HepG2 (cell line): ENCODE results near the gene PCOLCE2. TPM values are rescaled to one million over a fixed set of nuclear protein-coding genes. Genes with fewer than 3 reads are reported as not detected.

Source experiments
- CENPT ChIP-seq: sonication (generic); formaldehyde crosslinking; IDR thresholded peaks from 2 replicates; pipeline ENCODE4 v1.8.0; 2022; ENCODE audit warnings: low read depth, mild to moderate bottlenecking, moderate library complexity, missing genetic modification reagents
- KDM2A ChIP-seq: sonication (generic); formaldehyde crosslinking; IDR thresholded peaks from 2 replicates; pipeline ENCODE4 v1.4.0; 2020; ENCODE audit warnings: low read depth, missing genetic modification reagents, borderline replicate concordance
- MAFF ChIP-seq: IDR thresholded peaks from 2 replicates; pipeline ENCODE4 v1.6.1; 2011; ENCODE audit warnings: low read depth, low read length, improper control_type of control experiment
- MTF2 ChIP-seq: sonication (generic); formaldehyde crosslinking; IDR thresholded peaks from 2 replicates; pipeline ENCODE4 v1.5.0; 2020; ENCODE audit warnings: missing genetic modification reagents, borderline replicate concordance
- NFE2L2 ChIP-seq: fragments of 150-350 bp; IDR thresholded peaks from 2 replicates; pipeline ENCODE4 v1.6.1; 2014; ENCODE audit warnings: low read length
- PHF5A ChIP-seq: IDR thresholded peaks from one replicate; pipeline ENCODE4 v1.6.1; 2018; ENCODE audit warnings: low read depth, missing genetic modification reagents; ENCODE audit not compliant: unreplicated experiment
- TARDBP ChIP-seq: sonication (generic); formaldehyde crosslinking; IDR thresholded peaks from 2 replicates; pipeline ENCODE4 v1.8.0; 2022; ENCODE audit warnings: mild to moderate bottlenecking, missing genetic modification reagents
- ZNF136 ChIP-seq: sonication (generic); formaldehyde crosslinking; IDR thresholded peaks from 2 replicates; pipeline ENCODE4 v1.8.1; 2022; ENCODE audit warnings: low read depth, mild to moderate bottlenecking, moderate library complexity, missing genetic modification reagents
- ZNF451 ChIP-seq: sonication (generic); formaldehyde crosslinking; IDR thresholded peaks from 2 replicates; pipeline ENCODE4 v1.5.0; 2020; ENCODE audit warnings: mild to moderate bottlenecking, missing genetic modification reagents
- ZNF616 ChIP-seq: sonication (generic); formaldehyde crosslinking; IDR thresholded peaks from 2 replicates; pipeline ENCODE4 v1.5.0; 2020; ENCODE audit warnings: low read depth, mild to moderate bottlenecking, missing genetic modification reagents
- polyA plus RNA-seq, 8 experiments: library from polyadenylated mRNA; depleted of rRNA in 3 of 8; stranded (reverse) in 7 of 8; unstranded in 1 of 8; fragments of >200 nt; fragmentation: Illumina TruSeq in 4 of 8; extraction: Trizol in 4 of 8; gene quantifications; 2 replicates each; pipeline versions ENCODE4 v1.2.1 to v1.2.3, GENCODE V29; 2011 to 2016; ENCODE audit warnings: low read depth in 4 of 8, missing spikeins in 1 of 8, mixed read lengths in 1 of 8; ENCODE audit not compliant: insufficient read depth in 1 of 8
- total RNA-seq, 5 experiments: library from RNA; depleted of rRNA; stranded (reverse); fragments of >200 nt; fragmentation: Illumina TruSeq; extraction: Trizol; gene quantifications; 2 replicates each; pipeline ENCODE4 v1.2.3, GENCODE V29; 2016; ENCODE audit warnings: low read depth in 1 of 5
- TF ChIP-seq, protein P1 (sequence below): IDR thresholded peaks from 2 replicates; pipeline ENCODE4 v1.6.1; 2016
- TF ChIP-seq, protein P2 (sequence below): sonication (generic); formaldehyde crosslinking; IDR thresholded peaks from 2 replicates; pipeline ENCODE4 v1.4.0; 2020; ENCODE audit warnings: mild to moderate bottlenecking, missing genetic modification reagents
- TF ChIP-seq, protein P3 (sequence below): sonication (generic); formaldehyde crosslinking; IDR thresholded peaks from 2 replicates; pipeline ENCODE4 v1.4.0; 2020; ENCODE audit warnings: mild to moderate bottlenecking, missing genetic modification reagents
- TF ChIP-seq, protein P4 (sequence below): sonication (generic); formaldehyde crosslinking; IDR thresholded peaks from 2 replicates; pipeline ENCODE4 v1.5.1; 2020; ENCODE audit warnings: missing genetic modification reagents, mild to moderate bottlenecking, borderline replicate concordance
- TF ChIP-seq, protein P5 (sequence below): sonication (generic); formaldehyde crosslinking; conservative IDR thresholded peaks from 2 replicates; pipeline ENCODE4 v1.4.0; 2020; ENCODE audit warnings: mild to moderate bottlenecking, missing genetic modification reagents, moderate library complexity
- TF ChIP-seq, protein P6 (sequence below): IDR thresholded peaks from 2 replicates; pipeline ENCODE4 v1.6.1; 2012; ENCODE audit warnings: inconsistent platforms

Gene PCOLCE2
- total and polyA plus RNA-seq, 2 of the 13 experiments (the other 11 are each of a cell fraction or from before 2014, with no cell fraction given), result 0.71 to 2.0 TPM

DNA sequence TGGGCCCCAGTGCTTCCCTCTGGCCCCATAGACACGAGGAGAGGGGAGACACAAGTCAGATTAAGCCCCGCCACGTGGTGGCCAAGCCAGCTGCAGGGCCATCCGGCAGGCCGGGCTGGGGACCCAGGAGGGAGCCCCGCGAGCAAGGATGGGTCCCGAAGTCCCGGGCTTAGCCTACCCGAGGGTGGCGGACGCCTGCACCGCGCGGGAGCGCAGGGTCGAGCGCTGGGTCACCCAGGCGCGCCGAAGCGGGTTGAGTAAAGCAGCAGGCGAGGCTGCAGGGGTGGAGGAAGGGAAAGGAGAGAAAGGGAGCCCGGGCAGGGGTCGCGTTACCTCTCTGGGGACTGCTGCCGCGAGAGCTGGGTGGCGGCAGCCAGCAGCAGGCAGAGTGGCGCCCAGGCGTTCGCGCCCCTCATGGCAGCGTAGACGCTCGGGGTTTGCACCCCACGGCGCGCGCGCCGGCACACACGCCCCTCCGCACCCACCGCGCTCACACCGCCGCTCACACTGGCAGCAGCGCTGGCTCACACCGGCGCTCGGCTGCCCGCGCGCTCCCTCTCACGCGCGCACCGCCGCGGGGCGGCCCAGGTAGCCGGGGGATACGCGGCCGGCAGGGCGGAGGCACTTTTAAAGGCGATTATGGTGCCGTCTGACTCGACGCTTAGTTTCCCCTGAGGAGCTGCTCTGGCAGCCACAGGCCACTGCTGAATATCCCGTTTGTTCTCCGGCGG lies at the start of gene PCOLCE2 (continued):
- TF ChIP-seq, protein P1, sequence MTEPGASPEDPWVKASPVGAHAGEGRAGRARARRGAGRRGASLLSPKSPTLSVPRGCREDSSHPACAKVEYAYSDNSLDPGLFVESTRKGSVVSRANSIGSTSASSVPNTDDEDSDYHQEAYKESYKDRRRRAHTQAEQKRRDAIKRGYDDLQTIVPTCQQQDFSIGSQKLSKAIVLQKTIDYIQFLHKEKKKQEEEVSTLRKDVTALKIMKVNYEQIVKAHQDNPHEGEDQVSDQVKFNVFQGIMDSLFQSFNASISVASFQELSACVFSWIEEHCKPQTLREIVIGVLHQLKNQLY (CRISPR knock-in tag), result peak; percentile 16; the same call in 1 of the 2 replicates
- TF ChIP-seq KDM2A (no peak), ZNF616 (no peak), PHF5A (CRISPR knock-in tag) (peak; percentile 20), NFE2L2 (no peak), MAFF (no peak), MTF2 (CRISPR knock-in tag) (no peak), ZNF136 (CRISPR knock-in tag) (no peak; the same call in 1 of the 2 replicates), ZNF451 (CRISPR knock-in tag) (no peak), TARDBP (CRISPR knock-in tag) (no peak), CENPT (CRISPR knock-in tag) (no peak)
- TF ChIP-seq, protein P2, sequence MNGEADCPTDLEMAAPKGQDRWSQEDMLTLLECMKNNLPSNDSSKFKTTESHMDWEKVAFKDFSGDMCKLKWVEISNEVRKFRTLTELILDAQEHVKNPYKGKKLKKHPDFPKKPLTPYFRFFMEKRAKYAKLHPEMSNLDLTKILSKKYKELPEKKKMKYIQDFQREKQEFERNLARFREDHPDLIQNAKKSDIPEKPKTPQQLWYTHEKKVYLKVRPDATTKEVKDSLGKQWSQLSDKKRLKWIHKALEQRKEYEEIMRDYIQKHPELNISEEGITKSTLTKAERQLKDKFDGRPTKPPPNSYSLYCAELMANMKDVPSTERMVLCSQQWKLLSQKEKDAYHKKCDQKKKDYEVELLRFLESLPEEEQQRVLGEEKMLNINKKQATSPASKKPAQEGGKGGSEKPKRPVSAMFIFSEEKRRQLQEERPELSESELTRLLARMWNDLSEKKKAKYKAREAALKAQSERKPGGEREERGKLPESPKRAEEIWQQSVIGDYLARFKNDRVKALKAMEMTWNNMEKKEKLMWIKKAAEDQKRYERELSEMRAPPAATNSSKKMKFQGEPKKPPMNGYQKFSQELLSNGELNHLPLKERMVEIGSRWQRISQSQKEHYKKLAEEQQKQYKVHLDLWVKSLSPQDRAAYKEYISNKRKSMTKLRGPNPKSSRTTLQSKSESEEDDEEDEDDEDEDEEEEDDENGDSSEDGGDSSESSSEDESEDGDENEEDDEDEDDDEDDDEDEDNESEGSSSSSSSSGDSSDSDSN (CRISPR knock-in tag), result peak; percentile 82; the same call in 1 of the 2 replicates
- TF ChIP-seq, protein P3, sequence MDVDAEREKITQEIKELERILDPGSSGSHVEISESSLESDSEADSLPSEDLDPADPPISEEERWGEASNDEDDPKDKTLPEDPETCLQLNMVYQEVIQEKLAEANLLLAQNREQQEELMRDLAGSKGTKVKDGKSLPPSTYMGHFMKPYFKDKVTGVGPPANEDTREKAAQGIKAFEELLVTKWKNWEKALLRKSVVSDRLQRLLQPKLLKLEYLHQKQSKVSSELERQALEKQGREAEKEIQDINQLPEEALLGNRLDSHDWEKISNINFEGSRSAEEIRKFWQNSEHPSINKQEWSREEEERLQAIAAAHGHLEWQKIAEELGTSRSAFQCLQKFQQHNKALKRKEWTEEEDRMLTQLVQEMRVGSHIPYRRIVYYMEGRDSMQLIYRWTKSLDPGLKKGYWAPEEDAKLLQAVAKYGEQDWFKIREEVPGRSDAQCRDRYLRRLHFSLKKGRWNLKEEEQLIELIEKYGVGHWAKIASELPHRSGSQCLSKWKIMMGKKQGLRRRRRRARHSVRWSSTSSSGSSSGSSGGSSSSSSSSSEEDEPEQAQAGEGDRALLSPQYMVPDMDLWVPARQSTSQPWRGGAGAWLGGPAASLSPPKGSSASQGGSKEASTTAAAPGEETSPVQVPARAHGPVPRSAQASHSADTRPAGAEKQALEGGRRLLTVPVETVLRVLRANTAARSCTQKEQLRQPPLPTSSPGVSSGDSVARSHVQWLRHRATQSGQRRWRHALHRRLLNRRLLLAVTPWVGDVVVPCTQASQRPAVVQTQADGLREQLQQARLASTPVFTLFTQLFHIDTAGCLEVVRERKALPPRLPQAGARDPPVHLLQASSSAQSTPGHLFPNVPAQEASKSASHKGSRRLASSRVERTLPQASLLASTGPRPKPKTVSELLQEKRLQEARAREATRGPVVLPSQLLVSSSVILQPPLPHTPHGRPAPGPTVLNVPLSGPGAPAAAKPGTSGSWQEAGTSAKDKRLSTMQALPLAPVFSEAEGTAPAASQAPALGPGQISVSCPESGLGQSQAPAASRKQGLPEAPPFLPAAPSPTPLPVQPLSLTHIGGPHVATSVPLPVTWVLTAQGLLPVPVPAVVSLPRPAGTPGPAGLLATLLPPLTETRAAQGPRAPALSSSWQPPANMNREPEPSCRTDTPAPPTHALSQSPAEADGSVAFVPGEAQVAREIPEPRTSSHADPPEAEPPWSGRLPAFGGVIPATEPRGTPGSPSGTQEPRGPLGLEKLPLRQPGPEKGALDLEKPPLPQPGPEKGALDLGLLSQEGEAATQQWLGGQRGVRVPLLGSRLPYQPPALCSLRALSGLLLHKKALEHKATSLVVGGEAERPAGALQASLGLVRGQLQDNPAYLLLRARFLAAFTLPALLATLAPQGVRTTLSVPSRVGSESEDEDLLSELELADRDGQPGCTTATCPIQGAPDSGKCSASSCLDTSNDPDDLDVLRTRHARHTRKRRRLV, result no peak
- TF ChIP-seq, protein P4, sequence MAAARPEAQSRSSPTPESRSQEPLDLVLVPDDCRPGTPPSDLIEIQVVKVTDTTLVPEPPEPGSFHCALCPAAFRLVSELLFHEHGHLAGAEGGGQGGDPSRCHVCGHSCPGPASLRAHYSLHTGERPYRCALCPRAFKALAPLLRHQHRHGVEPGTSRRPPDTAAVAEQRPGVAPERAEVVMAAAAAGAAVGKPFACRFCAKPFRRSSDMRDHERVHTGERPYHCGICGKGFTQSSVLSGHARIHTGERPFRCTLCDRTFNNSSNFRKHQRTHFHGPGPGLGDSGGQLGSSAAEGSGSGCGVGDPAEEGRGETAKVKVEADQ (CRISPR knock-in tag), result no peak
- TF ChIP-seq, protein P5, sequence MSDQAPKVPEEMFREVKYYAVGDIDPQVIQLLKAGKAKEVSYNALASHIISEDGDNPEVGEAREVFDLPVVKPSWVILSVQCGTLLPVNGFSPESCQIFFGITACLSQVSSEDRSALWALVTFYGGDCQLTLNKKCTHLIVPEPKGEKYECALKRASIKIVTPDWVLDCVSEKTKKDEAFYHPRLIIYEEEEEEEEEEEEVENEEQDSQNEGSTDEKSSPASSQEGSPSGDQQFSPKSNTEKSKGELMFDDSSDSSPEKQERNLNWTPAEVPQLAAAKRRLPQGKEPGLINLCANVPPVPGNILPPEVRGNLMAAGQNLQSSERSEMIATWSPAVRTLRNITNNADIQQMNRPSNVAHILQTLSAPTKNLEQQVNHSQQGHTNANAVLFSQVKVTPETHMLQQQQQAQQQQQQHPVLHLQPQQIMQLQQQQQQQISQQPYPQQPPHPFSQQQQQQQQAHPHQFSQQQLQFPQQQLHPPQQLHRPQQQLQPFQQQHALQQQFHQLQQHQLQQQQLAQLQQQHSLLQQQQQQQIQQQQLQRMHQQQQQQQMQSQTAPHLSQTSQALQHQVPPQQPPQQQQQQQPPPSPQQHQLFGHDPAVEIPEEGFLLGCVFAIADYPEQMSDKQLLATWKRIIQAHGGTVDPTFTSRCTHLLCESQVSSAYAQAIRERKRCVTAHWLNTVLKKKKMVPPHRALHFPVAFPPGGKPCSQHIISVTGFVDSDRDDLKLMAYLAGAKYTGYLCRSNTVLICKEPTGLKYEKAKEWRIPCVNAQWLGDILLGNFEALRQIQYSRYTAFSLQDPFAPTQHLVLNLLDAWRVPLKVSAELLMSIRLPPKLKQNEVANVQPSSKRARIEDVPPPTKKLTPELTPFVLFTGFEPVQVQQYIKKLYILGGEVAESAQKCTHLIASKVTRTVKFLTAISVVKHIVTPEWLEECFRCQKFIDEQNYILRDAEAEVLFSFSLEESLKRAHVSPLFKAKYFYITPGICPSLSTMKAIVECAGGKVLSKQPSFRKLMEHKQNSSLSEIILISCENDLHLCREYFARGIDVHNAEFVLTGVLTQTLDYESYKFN, result no peak
- TF ChIP-seq, protein P6, sequence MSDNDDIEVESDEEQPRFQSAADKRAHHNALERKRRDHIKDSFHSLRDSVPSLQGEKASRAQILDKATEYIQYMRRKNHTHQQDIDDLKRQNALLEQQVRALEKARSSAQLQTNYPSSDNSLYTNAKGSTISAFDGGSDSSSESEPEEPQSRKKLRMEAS, result peak; percentile 79
